Measurements from ENCODE around the gene DPP10. TPM values are rescaled to one million over a fixed set of nuclear protein-coding genes. Genes with fewer than 3 reads are reported as not detected.

Gene DPP10
- total and polyA plus RNA-seq, 10 of the 15 experiments (the other 5 are each of a cell fraction or from before 2014, with no cell fraction given), result not detected

- TF ChIP-seq ZBTB4 (CRISPR knock-in tag; IDR thresholded peaks at IDR 0.05), result no peak
- TF ChIP-seq KDM1A (IDR thresholded peaks at IDR 0.05; ENCODE audit: borderline replicate concordance), result no peak
These were observed 84.4 kb downstream of the DPP10 start (continued) for GRCh38 chr2:114526841-114527240.

- SMC1A ChIA-PET (ENCODE audit: uncharacterized antibody, unreplicated experiment), result no interaction called here
- TF ChIP-seq KLF5 (IDR thresholded peaks at IDR 0.05; ENCODE audit: partially characterized antibody), result no peak
- TF ChIP-seq DPF2 (IDR thresholded peaks at IDR 0.05), result no peak
- no peak for TF ChIP-seq LARP7 (IDR thresholded peaks at IDR 0.05)
- no peak for TF ChIP-seq BACH1 (IDR thresholded peaks at IDR 0.05; ENCODE audit: borderline replicate concordance)
- no peak for TF ChIP-seq CBFB (IDR thresholded peaks at IDR 0.05; ENCODE audit: low read depth)
- TF ChIP-seq NFYA (IDR thresholded peaks at IDR 0.05; ENCODE audit: borderline replicate concordance, low read depth, low read length), result no peak
- TF ChIP-seq, protein P1, sequence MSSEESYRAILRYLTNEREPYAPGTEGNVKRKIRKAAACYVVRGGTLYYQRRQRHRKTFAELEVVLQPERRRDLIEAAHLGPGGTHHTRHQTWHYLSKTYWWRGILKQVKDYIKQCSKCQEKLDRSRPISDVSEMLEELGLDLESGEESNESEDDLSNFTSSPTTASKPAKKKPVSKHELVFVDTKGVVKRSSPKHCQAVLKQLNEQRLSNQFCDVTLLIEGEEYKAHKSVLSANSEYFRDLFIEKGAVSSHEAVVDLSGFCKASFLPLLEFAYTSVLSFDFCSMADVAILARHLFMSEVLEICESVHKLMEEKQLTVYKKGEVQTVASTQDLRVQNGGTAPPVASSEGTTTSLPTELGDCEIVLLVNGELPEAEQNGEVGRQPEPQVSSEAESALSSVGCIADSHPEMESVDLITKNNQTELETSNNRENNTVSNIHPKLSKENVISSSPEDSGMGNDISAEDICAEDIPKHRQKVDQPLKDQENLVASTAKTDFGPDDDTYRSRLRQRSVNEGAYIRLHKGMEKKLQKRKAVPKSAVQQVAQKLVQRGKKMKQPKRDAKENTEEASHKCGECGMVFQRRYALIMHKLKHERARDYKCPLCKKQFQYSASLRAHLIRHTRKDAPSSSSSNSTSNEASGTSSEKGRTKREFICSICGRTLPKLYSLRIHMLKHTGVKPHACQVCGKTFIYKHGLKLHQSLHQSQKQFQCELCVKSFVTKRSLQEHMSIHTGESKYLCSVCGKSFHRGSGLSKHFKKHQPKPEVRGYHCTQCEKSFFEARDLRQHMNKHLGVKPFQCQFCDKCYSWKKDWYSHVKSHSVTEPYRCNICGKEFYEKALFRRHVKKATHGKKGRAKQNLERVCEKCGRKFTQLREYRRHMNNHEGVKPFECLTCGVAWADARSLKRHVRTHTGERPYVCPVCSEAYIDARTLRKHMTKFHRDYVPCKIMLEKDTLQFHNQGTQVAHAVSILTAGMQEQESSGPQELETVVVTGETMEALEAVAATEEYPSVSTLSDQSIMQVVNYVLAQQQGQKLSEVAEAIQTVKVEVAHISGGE (CRISPR knock-in tag; IDR thresholded peaks at IDR 0.05), result no peak
- no peak for TF ChIP-seq BRCA1 (IDR thresholded peaks at IDR 0.05; ENCODE audit: low read depth, low read length)
- TF ChIP-seq EGR1 (IDR thresholded peaks at IDR 0.05; ENCODE audit: borderline replicate concordance in 1 of 2, low read depth in 2 of 2, low read length in 2 of 2), result no peak
- TF ChIP-seq ZNF24 (IDR thresholded peaks at IDR 0.05), result no peak
- no peak for TF ChIP-seq IKZF1 (conservative IDR thresholded peaks at IDR 0.05)
- TF ChIP-seq, protein P2, sequence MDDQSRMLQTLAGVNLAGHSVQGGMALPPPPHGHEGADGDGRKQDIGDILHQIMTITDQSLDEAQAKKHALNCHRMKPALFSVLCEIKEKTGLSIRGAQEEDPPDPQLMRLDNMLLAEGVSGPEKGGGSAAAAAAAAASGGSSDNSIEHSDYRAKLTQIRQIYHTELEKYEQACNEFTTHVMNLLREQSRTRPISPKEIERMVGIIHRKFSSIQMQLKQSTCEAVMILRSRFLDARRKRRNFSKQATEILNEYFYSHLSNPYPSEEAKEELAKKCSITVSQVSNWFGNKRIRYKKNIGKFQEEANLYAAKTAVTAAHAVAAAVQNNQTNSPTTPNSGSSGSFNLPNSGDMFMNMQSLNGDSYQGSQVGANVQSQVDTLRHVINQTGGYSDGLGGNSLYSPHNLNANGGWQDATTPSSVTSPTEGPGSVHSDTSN (IDR thresholded peaks at IDR 0.05; ENCODE audit: insufficient replicate concordance, low read depth, low read length), result no peak
- TF ChIP-seq MTA2 (IDR thresholded peaks at IDR 0.05; ENCODE audit: low read depth), result no peak
These were observed 85.0 kb downstream of the DPP10 start for GRCh38 chr2:114527330-114527983.

More at GRCh38 chr2:114527330-114527983, 85.0 kb downstream of the DPP10 start:
- ChIA-PET CTCF (no interaction called here), POLR2A (no interaction called here), RAD21 (ENCODE audit: unreplicated experiment) (no interaction called here)
- H3K9me3 ChIP-seq (replicated peaks; ENCODE audit: control insufficient read depth, insufficient read depth, low read length), result no peaks in the 10 kb centered on the region
- no peaks in the 10 kb centered on the region for H3K27me3 ChIP-seq (replicated peaks in 1 of 2; ENCODE audit: control insufficient read depth in 2 of 2, insufficient read depth in 2 of 2, low read length in 1 of 2)
- no peak overlapping the region for H2AFZ ChIP-seq (ENCODE audit: control insufficient read depth, low read depth, low read length)
- WGBS (ENCODE audit: insufficient coverage, insufficient replicate concordance, low lambda C conversion rate, missing lambda C conversion rate), result 17% methylated on average over 9 of the region's 9 CpGs
- BruUV-seq (replicated peaks), result no TSS peak
- H3K4me3 ChIP-seq, result no peak overlapping the region
- FAIRE-seq, result no peak
- no peaks in the 10 kb centered on the region for H4K20me1 ChIP-seq (ENCODE audit: control insufficient read depth, insufficient read depth)
- ATAC-seq, result no peak
- no peaks in the 10 kb centered on the region for H3K4me1 ChIP-seq (ENCODE audit: control insufficient read depth, insufficient read depth, low read length)
- no peak overlapping the region for H3K4me2 ChIP-seq (ENCODE audit: control insufficient read depth, insufficient read depth)
- intact Hi-C loops (cut with micrococcal nuclease; ENCODE audit: unreplicated experiment), result no loop called here
- no peaks in the 10 kb centered on the region for H3K36me3 ChIP-seq (ENCODE audit: control insufficient read depth in 2 of 2, insufficient read depth in 2 of 2, low read length in 1 of 2)
- in situ Hi-C loops (cut with MboI), result no loop called here
- no peak overlapping the region for H3K27ac ChIP-seq (ENCODE audit: control insufficient read depth, insufficient read depth)
- H3K9ac ChIP-seq (ENCODE audit: control insufficient read depth, insufficient read depth, low read length), result no peak overlapping the region
- no peaks in the 10 kb centered on the region for H3K79me2 ChIP-seq (ENCODE audit: control insufficient read depth, insufficient read depth, low read length)
- DNase-seq (ENCODE audit: low read depth, low spot score), result no peak

Data from GM12878 (cell line).